Glomerular endothelial cell (primary cell): ENCODE measurements around the gene CPED1. TPM values are rescaled to one million over a fixed set of nuclear protein-coding genes. Genes with fewer than 3 reads are reported as not detected.

Experiments used
- DNase-seq: peaks from one replicate; pipeline ENCODE4 v3.0.0-alpha.2; 2011; ENCODE audit warnings: low read depth, low spot score; ENCODE audit errors: extremely low read depth
- total RNA-seq: library from RNA; depleted of rRNA; stranded (reverse); fragments of >200 nt; gene quantifications from 2 replicates; pipeline ENCODE4 v1.2.3, GENCODE V29; 2015

Gene CPED1
- total RNA-seq, 1 donor from 2014 or later, result 2.3 TPM

DNA sequence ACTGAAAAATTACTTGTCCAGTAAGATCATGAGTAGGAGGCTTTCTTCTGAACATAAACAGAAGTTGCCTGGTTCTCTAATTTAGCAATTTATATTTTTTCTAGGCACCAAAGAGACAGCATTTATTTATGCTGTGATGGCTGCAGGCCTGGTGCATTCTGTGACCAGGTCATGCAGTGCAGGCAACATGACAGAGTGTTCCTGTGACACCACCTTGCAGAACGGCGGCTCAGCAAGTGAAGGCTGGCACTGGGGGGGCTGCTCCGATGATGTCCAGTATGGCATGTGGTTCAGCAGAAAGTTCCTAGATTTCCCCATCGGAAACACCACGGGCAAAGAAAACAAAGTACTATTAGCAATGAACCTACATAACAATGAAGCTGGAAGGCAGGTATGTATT is 343.1 kb downstream of the CPED1 start:
- DNase-seq, result no peak

DNA sequence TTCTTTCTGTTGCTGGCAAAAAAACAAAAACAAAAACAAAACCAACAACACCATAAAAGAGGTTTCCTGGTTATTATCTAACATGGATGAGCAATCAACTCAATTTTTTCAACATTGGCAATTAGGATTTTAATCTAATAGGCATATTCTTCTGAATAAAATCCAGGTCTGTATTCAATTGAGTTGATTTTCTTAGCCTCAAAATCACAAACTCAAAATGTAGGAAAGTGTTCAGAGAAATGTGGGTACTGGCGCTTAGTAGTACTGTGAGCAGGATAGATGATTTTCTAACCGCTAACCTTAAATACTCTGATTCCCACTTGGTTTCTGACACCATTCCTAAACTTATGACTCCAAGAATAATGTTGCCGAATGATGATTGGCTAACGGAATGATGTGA is 345.9 kb downstream of the CPED1 start:
- no peak for DNase-seq

DNA sequence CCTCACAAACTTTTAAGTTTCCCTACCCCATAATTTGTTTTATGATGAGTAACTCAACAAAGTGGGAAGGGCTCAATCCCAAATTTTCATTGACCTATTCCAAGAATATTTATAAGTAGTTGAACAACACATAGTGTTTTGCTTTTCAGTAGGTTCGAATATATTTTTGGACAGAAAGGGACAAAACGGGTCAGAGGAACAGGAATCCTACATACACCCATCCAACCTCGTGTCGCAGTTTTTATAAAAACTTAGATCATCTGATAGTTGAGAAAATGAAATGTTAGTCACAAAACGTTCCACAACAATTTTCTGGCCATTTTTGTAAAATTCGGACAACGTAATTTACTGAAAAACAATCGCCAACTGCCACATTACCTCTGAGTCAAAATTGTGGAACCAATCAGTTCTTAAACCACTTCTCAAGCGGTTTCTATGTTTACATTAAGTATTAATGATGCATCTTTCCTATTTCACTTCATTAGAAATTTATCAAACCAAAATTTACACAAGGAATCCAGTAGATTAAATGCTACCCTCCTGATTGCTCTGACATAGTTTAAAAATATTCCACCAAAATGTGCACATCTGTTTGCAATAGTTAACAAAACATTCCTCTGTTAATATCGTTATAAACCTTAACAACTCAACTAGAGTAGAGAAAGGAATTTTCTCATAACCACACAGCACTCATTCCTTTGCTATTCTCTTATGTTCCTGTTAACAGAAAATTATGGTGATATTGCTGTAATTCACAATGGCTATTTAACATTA is 346.6 kb downstream of the CPED1 start:
- no peak for DNase-seq

DNA sequence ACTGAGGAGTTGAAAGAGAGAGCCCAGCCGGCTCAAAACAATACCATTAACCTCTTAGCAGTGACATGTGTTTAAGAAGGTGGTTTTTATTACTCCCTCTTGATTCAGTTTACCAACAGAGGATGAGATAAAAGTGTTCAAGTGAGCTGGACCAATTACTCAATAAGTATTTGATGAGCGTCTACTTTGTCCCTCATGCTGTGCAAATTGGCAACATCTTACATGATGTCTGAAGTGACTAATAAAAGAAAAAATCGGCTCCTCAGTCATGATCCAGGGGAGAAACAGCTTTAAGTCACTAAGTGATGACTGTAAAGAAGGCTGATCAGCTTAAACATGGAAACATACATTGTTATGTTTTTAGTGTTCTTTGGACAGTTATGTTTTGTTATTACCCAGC is 348.1 kb downstream of the CPED1 start:
- DNase-seq, result no peak

DNA sequence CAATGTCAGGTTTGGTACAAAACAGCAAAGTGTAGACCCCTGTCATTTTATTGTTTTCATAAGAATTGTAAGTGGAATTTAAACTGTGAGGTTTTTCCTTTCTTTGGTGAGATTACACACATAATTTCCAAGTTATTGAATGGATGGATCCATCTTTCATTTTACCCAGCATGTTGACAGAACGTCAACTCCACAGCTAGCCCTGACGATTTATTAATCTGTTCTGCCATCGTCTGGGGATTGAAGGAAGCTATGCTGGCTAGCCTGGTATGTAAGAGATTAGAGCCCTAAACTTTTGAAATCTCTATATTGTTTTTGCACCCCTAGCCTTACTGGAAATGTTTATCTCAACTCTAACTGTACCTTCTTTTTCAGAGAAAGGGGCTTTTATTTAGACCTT is 348.9 kb downstream of the CPED1 start:
- DNase-seq, result no peak

DNA sequence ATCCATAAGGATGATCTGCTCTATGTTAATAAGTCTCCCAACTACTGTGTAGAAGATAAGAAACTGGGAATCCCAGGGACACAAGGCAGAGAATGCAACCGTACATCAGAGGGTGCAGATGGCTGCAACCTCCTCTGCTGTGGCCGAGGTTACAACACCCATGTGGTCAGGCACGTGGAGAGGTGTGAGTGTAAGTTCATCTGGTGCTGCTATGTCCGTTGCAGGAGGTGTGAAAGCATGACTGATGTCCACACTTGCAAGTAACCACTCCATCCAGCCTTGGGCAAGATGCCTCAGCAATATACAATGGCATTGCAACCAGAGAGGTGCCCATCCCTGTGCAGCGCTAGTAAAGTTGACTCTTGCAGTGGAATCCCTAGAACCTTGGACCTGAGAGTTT is 350.6 kb downstream of the CPED1 start:
- no peak for DNase-seq

DNA sequence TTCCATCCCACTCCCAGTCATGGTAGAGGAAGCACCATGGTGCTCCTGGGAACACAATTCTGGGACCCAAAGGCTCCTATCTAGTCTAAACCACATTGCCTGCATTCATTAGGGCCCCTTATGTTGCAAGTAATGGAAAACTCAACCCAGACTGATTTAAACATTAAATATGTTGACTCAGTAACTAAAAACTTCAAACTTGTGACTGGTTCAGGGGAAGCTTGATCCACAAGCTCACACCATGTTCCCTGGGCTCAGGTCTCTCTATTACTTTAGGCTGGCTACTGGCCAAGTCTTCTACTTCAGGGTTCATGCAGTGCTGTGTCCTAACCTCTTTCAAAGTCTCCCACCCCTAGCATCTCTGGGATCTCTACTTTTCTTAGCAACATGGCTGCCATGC is 353.4 kb downstream of the CPED1 start:
- no peak for DNase-seq

DNA sequence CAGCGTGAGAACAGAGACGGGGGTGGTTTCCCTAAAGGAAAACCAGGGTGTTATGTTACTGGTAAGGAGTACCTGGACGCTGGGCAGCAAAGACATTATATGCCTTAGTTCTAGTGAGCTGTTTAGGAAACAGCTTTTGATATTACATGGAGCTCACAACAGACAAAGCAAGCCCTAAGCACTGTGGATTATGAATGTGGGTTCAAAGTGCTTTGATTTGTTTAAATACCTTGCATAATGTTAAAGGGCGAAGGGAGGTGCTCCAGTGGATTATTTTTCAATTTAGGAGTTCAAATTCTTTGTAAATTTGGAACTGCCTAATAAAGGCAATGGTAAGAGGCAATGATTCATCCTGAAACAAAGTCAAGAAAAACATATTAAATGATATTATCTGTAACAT is 354.1 kb downstream of the CPED1 start:
- no peak for DNase-seq

DNA sequence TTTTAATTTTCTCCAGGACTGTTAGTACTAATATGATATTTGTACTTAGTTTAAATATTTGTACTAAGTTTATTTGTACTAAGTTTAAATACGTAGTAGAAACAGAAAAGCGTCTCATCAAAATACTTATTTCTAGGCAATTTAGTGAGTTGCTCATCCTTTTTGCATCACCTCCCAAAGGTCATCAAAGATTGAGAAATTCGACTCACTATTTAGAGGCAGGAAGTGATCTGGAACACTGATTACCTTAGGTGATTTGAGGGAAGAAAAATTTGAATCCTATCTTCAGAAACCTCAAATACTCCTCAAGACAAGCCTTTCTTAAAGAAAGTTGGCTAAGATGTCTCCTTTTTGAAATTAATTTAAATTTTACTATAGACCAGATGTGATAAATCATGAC is 354.8 kb downstream of the CPED1 start:
- no peak for DNase-seq

DNA sequence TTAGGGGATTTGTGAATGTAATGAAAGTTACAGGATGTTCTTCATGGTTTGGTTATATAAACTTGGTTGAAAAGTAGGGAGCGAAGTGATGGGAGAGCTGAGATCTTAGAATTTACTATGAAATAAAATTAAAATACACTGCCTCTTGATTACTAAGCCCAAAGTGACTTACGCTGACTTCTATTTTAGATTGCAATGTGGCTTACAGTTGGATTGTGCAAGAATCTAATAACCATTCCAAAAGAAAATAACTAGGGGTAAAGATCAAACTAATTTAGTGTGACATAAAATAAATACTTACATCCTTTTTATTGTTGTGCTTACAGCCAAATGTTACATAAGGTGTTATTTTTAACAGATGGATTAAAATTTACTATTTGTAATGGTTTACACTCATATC is 355.6 kb downstream of the CPED1 start:
- no peak for DNase-seq

DNA sequence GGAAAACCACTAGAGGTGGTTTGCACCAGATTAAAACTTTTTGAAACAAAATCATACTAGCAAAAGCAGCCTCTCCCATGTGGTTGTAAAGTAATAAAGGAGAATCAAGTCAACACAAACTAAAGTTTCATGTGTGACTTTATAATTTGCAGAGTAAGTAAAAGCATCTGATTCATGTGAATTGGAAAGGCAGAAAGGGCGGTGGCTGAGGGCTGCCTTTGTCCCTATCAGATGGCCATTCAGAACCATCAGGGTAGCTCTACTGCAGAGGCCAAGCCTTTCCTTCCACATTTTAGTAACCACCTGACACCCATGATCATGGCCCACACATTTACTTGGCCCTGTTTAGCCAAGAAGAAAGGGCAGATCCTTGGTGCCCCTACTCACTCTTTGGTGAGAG is 356.0 kb downstream of the CPED1 start:
- DNase-seq, result no peak

Other genes with a start within 250 kb of the CPED1 start
- gene TSPAN12, start 130.6 kb upstream of the CPED1 start, total RNA-seq, result 17.6 and 20.7 TPM in 2 replicates
- 12.5 and 22.6 TPM in 2 replicates for gene ING3, start 37.9 kb upstream of the CPED1 start, total RNA-seq